HepG2 (cell line): ENCODE data around the gene ZNF235. TPM values are rescaled to one million over a fixed set of nuclear protein-coding genes. Genes with fewer than 3 reads are reported as not detected.

ENCODE experiments used
- CHD4 ChIP-seq: fragments of 200-600 bp; sonication (generic); IDR thresholded peaks from 2 replicates; pipeline ENCODE4 v1.7.0; 2017; ENCODE audit warnings: mild to moderate bottlenecking, low read length, borderline replicate concordance
- DBP ChIP-seq: sonication (generic); formaldehyde crosslinking; IDR thresholded peaks from 2 replicates; pipeline ENCODE4 v1.4.0; 2020; ENCODE audit warnings: missing genetic modification reagents; ENCODE audit errors: not compliant biosample characterization
- EHMT2 ChIP-seq: fragments of 200-600 bp; sonication (generic); IDR thresholded peaks from 2 replicates; pipeline ENCODE4 v1.7.0; 2017; ENCODE audit warnings: antibody characterized with exemption, low read depth, low read length, borderline replicate concordance
- HMG20A ChIP-seq: IDR thresholded peaks from 2 replicates; pipeline ENCODE4 v1.6.1; 2016; ENCODE audit warnings: borderline replicate concordance
- HNF1B ChIP-seq: sonication (generic); formaldehyde crosslinking; IDR thresholded peaks from 2 replicates; pipeline ENCODE4 v1.5.1; 2020; ENCODE audit warnings: mild to moderate bottlenecking, moderate library complexity, missing genetic modification reagents
- HNRNPLL ChIP-seq: fragments of 200-400 bp; formaldehyde crosslinking; IDR thresholded peaks from 2 replicates; pipeline ENCODE4 v1.6.1; 2017; ENCODE audit warnings: mild to moderate bottlenecking, low read depth, low read length; ENCODE audit not compliant: poor library complexity, severe bottlenecking
- HOXA3 ChIP-seq: sonication (generic); formaldehyde crosslinking; IDR thresholded peaks from 2 replicates; pipeline ENCODE4 v1.5.0; 2020; ENCODE audit warnings: missing genetic modification reagents
- KLF15 ChIP-seq: sonication (generic); formaldehyde crosslinking; IDR thresholded peaks from 2 replicates; pipeline ENCODE4 v1.8.1; 2023; ENCODE audit warnings: borderline replicate concordance, mild to moderate bottlenecking, inconsistent platforms, missing genetic modification reagents, mixed read lengths
- KLF9 ChIP-seq: IDR thresholded peaks from 2 replicates; pipeline ENCODE4 v1.6.1; 2016; ENCODE audit warnings: low read depth
- MEF2D ChIP-seq: sonication (generic); formaldehyde crosslinking; IDR thresholded peaks from 2 replicates; pipeline ENCODE4 v1.5.1; 2020; ENCODE audit warnings: mild to moderate bottlenecking, missing genetic modification reagents
- NCOA1 ChIP-seq: sonication (generic); formaldehyde crosslinking; IDR thresholded peaks from 2 replicates; pipeline ENCODE4 v1.9.0; 2021; ENCODE audit warnings: missing genetic modification reagents
- POGZ ChIP-seq: sonication (generic); formaldehyde crosslinking; IDR thresholded peaks from 2 replicates; pipeline ENCODE4 v1.4.0; 2020; ENCODE audit warnings: mild to moderate bottlenecking, missing genetic modification reagents
- SIX1 ChIP-seq: sonication (generic); formaldehyde crosslinking; IDR thresholded peaks from 2 replicates; pipeline ENCODE4 v1.4.0; 2020; ENCODE audit warnings: missing genetic modification reagents, borderline replicate concordance
- SRY ChIP-seq: sonication (generic); formaldehyde crosslinking; IDR thresholded peaks from 2 replicates; pipeline ENCODE4 v1.8.0; 2022; ENCODE audit warnings: mild to moderate bottlenecking, missing genetic modification reagents
- STAT6 ChIP-seq: sonication (generic); formaldehyde crosslinking; IDR thresholded peaks from 2 replicates; pipeline ENCODE4 v1.4.0; 2020; ENCODE audit warnings: missing genetic modification reagents, mild to moderate bottlenecking, borderline replicate concordance
- TRAFD1 ChIP-seq: sonication (generic); formaldehyde crosslinking; IDR thresholded peaks from 2 replicates; pipeline ENCODE4 v1.5.1; 2020; ENCODE audit warnings: missing genetic modification reagents, mild to moderate bottlenecking, borderline replicate concordance
- YEATS2 ChIP-seq: sonication (generic); formaldehyde crosslinking; IDR thresholded peaks from 2 replicates; pipeline ENCODE4 v1.4.0; 2020; ENCODE audit warnings: missing genetic modification reagents, borderline replicate concordance
- ZFP36L2 ChIP-seq: sonication (generic); formaldehyde crosslinking; IDR thresholded peaks from 2 replicates; pipeline ENCODE4 v1.4.0; 2020; ENCODE audit warnings: missing genetic modification reagents
- ZFP62 ChIP-seq: sonication (generic); formaldehyde crosslinking; IDR thresholded peaks from 2 replicates; pipeline ENCODE4 v1.4.0; 2020; ENCODE audit warnings: missing genetic modification reagents
- ZNF331 ChIP-seq: sonication (generic); formaldehyde crosslinking; IDR thresholded peaks from 2 replicates; pipeline ENCODE4 v1.4.0; 2020; ENCODE audit warnings: missing genetic modification reagents
- ZNF354B ChIP-seq: sonication (generic); formaldehyde crosslinking; IDR thresholded peaks from 2 replicates; pipeline ENCODE4 v1.8.0; 2022; ENCODE audit warnings: mild to moderate bottlenecking, missing genetic modification reagents
- ZNF605 ChIP-seq: sonication (generic); formaldehyde crosslinking; IDR thresholded peaks from 2 replicates; pipeline ENCODE4 v1.8.0; 2022; ENCODE audit warnings: mild to moderate bottlenecking, missing genetic modification reagents
- ZNF652 ChIP-seq: IDR thresholded peaks from 2 replicates; pipeline ENCODE4 v1.6.1; 2016; ENCODE audit warnings: low read depth, borderline replicate concordance
- polyA plus RNA-seq, 8 experiments: library from polyadenylated mRNA; depleted of rRNA in 3 of 8; stranded (reverse) in 7 of 8; unstranded in 1 of 8; fragments of >200 nt; fragmentation: Illumina TruSeq in 4 of 8; extraction: Trizol in 4 of 8; gene quantifications; 2 replicates each; pipeline versions ENCODE4 v1.2.1 to v1.2.3, GENCODE V29; 2011 to 2016; ENCODE audit warnings: low read depth in 4 of 8, missing spikeins in 1 of 8, mixed read lengths in 1 of 8; ENCODE audit not compliant: insufficient read depth in 1 of 8
- total RNA-seq, 5 experiments: library from RNA; depleted of rRNA; stranded (reverse); fragments of >200 nt; fragmentation: Illumina TruSeq; extraction: Trizol; gene quantifications; 2 replicates each; pipeline ENCODE4 v1.2.3, GENCODE V29; 2016; ENCODE audit warnings: low read depth in 1 of 5

Gene ZNF235
- total and polyA plus RNA-seq, 2 of the 13 experiments (the other 11 are each of a cell fraction or from before 2014, with no cell fraction given) = 4.8 to 5.5 TPM

GRCh38 chr19:44304659-44305193 is at the start of gene ZNF235 (continued):
- TF ChIP-seq ZNF331 (CRISPR knock-in tag) (peak; percentile 46; the same call in 1 of the 2 replicates), CHD4 (no peak), HNF1B (CRISPR knock-in tag) (no peak), STAT6 (CRISPR knock-in tag) (0 out of 2 replicates have a peak, but pooled peaks have one; percentile 42), ZNF354B (CRISPR knock-in tag) (no peak), SIX1 (CRISPR knock-in tag) (no peak), YEATS2 (CRISPR knock-in tag) (peak; percentile 77; the same call in 1 of the 2 replicates), SRY (CRISPR knock-in tag) (peak; percentile 60; the same call in 1 of the 2 replicates), HMG20A (CRISPR knock-in tag) (no peak), KLF15 (no peak), HNRNPLL (peak; percentile 34), TRAFD1 (CRISPR knock-in tag) (no peak), HOXA3 (CRISPR knock-in tag) (peak; percentile 79), ZFP62 (CRISPR knock-in tag) (no peak), DBP (CRISPR knock-in tag) (no peak), ZFP36L2 (CRISPR knock-in tag) (no peak), POGZ (peak; percentile 78), ZNF652 (no peak), EHMT2 (peak; percentile 46; the same call in 1 of the 2 replicates), NCOA1 (CRISPR knock-in tag) (no peak), KLF9 (CRISPR knock-in tag) (no peak), MEF2D (CRISPR knock-in tag) (no peak), ZNF605 (CRISPR knock-in tag) (no peak)
